ENCODE measurements around the gene SAMD3. TPM values are rescaled to one million over a fixed set of nuclear protein-coding genes. Genes with fewer than 3 reads are reported as not detected.

SAMD3 gene
- polyA plus RNA-seq, 1 experiment: 0.40 TPM

GRCh38 chr6:130129762-130130246, 92.9 kb downstream of the SAMD3 start:
- Histone ChIP-seq H3K4me3 (ENCODE audit: low read depth, low read length) (no peak overlapping the region), H3K27me3 (ENCODE audit: control insufficient read depth, insufficient read depth, low read length) (no peaks in the 10 kb centered on the region), H3K36me3 (ENCODE audit: control insufficient read depth, insufficient read depth, low read length) (no peaks in the 10 kb centered on the region)
- CTCF ChIA-PET: no interaction called here
- POLR2A ChIA-PET: no interaction called here
- DNase-seq (ENCODE audit: low read depth): no peak
- TF ChIP-seq CTCF (IDR thresholded peaks at IDR 0.05; ENCODE audit: insufficient read depth, low read depth, low read length): no peak

- TF ChIP-seq CTCF (IDR thresholded peaks at IDR 0.05; ENCODE audit: insufficient read depth, low read depth, low read length): no peak
- DNase-seq (ENCODE audit: low read depth): no peak
- H3K27me3 ChIP-seq (ENCODE audit: control insufficient read depth, insufficient read depth, low read length): no peaks in the 10 kb centered on the region
- POLR2A ChIA-PET: no interaction called here
- H3K4me3 ChIP-seq (ENCODE audit: low read depth, low read length): no peak overlapping the region
- CTCF ChIA-PET: no interaction called here
- H3K36me3 ChIP-seq (ENCODE audit: control insufficient read depth, insufficient read depth, low read length): no peaks in the 10 kb centered on the region
Observed at GRCh38 chr6:130128326-130128725, 94.4 kb downstream of the SAMD3 start.

- CTCF ChIA-PET: no interaction called here
- TF ChIP-seq CTCF (IDR thresholded peaks at IDR 0.05; ENCODE audit: insufficient read depth, low read depth, low read length): no peak
- DNase-seq (ENCODE audit: low read depth): no peak
- POLR2A ChIA-PET: no interaction called here
- H3K36me3 ChIP-seq (ENCODE audit: control insufficient read depth, insufficient read depth, low read length): no peaks in the 10 kb centered on the region
- no peaks in the 10 kb centered on the region for H3K27me3 ChIP-seq (ENCODE audit: control insufficient read depth, insufficient read depth, low read length)
- H3K4me3 ChIP-seq (ENCODE audit: low read depth, low read length): no peak overlapping the region
Observed at GRCh38 chr6:130127195-130127594, 95.6 kb downstream of the SAMD3 start.

GRCh38 chr6:130122243-130122642, 100.5 kb downstream of the SAMD3 start:
- TF ChIP-seq CTCF (IDR thresholded peaks at IDR 0.05; ENCODE audit: insufficient read depth, low read depth, low read length): no peak
- POLR2A ChIA-PET: no interaction called here
- CTCF ChIA-PET: interaction anchor here (0.8 kb wide), 1 partner anchor 19 kb away, joined by 3 read pairs; no protein-coding TSS in a partner anchor
- no peak overlapping the region for H3K4me3 ChIP-seq (ENCODE audit: low read depth, low read length)
- H3K36me3 ChIP-seq (ENCODE audit: control insufficient read depth, insufficient read depth, low read length): no peaks in the 10 kb centered on the region
- H3K27me3 ChIP-seq (ENCODE audit: control insufficient read depth, insufficient read depth, low read length): no peaks in the 10 kb centered on the region
- DNase-seq (ENCODE audit: low read depth): no peak

- DNase-seq (ENCODE audit: low read depth): no peak
- no peak overlapping the region for H3K4me3 ChIP-seq (ENCODE audit: low read depth, low read length)
- H3K27me3 ChIP-seq (ENCODE audit: control insufficient read depth, insufficient read depth, low read length): no peaks in the 10 kb centered on the region
- TF ChIP-seq CTCF (IDR thresholded peaks at IDR 0.05; ENCODE audit: insufficient read depth, low read depth, low read length): no peak
- POLR2A ChIA-PET: no interaction called here
- H3K36me3 ChIP-seq (ENCODE audit: control insufficient read depth, insufficient read depth, low read length): no peaks in the 10 kb centered on the region
- CTCF ChIA-PET: interaction anchor here (1.2 kb wide), 1 partner anchor 8 kb away, joined by 3 read pairs; no protein-coding TSS in a partner anchor
Observed at GRCh38 chr6:130120731-130121130, 102.0 kb downstream of the SAMD3 start.

Data from BJ (cell line).